Activated CD4-positive, alpha-beta T cell treated with anti-CD3 and anti-CD28 coated beads, Interleukin-2, amount 50 U/mL, for 16 hours (primary cell): ENCODE measurements around the gene MYO3B.
"Not testable (repeated sequence)": the region's sequence is repeated elsewhere in the genome, so short reads cannot be mapped to it uniquely, and the experiment has no call there.

Source experiments
- DNase-seq: peaks from one replicate; pipeline ENCODE4 v3.0.0-alpha.2; 2020

Gene MYO3B

DNA sequence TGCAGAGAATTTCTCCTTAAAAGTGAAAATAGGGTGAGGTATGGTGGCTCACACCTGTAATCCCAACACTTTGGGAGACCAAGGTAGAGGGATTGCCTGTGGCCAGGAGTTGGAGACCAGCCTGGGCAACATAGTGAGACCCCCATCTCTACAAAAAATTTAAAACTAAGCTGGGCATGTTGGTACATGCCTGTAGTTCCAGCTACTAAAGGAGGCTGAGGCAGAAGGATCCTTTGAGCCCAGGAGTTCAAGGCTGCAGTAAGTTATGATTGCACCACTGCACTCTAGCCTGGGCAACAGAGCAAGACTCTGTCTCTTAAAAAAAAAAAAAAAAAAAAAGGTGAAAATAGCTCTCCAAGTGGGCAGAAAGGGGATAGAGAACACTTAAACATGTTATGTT, 496.3 kb downstream of the MYO3B start:
- DNase-seq, result not testable (repeated sequence)

DNA sequence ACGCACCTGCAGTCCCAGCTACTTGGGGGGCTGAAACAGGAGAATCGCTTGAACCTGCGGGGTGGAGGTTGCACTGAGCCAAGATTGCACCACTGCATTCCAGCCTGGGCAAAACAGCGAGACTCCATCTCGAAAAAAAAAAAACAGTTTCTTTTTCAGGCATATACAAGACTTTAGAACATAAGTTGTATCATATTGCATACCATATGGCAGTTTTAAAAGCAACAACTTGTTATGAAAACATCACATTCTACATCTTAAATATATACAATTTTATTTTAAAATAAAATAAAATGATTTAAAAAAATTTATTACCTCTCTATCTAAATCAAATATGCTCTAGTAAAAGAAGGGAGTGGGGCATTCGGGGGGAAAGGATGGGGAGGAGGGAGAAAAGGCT, 497.8 kb downstream of the MYO3B start:
- no peak for DNase-seq

DNA sequence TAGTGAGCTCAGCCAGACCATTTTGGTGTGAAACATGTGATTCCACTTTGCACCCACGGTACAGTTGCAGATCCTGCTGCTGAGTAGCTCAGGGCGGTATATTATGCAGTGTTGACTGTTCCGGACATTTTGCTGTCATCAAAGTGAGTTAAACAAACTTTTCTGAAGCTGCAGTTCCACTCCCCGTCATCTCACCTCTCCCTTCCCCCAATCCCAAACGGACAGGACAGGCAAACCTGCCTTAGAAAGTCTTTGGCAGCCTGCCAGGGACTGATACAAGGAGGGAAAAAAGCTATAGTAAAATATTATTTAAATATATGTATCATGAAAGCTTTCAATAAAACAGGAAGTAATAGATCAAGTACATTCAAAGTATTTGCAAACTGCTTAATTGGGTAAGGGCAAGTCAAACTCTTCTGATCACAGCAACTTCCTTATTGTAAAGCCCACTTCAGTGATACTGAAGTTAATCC, 501.7 kb downstream of the MYO3B start:
- DNase-seq, result no peak

DNA sequence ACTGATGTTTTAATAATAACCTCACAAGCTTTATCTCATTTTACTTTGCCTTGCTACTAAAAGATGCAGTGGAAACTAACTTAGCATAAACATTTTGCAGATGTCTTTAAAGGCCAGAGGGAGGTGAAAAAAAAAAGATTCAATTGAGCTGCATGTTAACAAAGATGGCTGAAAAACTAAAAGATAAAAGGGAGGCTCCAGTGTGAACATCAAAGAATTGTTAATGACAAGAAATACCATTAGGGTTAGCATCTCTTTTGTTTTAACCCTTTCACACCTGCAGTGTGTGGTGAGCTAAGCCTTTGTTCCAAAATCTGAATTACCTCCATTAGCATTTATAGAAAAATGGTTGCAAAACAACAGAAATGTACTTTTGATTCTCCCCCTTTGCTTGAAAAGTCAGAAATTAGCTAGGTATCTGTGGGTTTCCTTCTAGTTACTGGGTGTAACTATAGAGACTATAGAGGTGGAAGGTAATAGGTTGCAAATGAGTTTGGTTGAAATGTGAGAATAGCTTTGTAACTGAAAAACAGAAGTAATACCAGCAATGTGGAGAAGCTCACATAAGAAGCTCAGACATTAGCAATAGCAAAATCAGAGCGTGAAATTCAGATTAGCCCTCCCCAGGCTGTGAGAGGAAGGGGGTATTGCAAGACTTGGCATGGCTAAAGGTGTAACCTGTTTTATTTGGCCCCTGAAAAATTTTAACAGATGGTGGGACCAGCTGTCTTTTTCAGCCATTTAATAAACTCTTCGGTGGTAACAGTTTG, 502.4 kb downstream of the MYO3B start:
- DNase-seq, result no peak

DNA sequence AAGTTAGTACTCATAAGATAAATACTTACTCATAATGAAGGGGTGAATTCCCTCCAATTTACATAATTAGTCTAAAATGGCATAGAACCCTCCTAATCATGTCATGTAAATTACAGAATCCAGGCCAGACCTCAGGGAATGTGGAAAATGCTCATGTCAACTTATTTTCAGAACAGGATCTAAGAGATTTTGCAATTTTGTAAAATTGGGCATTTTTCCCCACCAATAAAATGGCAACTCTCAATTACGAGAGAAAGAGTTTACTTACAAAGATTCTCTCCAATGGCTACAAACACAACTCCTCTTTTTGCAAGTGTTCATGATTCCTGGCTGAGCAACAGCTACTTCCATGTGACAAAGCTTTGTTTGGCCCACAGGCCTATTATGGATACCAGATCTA, 503.4 kb downstream of the MYO3B start:
- DNase-seq, result no peak

- no peak for DNase-seq
Measured at GRCh38 chr2:170685591-170685990, 507.6 kb downstream of the MYO3B start.

DNA sequence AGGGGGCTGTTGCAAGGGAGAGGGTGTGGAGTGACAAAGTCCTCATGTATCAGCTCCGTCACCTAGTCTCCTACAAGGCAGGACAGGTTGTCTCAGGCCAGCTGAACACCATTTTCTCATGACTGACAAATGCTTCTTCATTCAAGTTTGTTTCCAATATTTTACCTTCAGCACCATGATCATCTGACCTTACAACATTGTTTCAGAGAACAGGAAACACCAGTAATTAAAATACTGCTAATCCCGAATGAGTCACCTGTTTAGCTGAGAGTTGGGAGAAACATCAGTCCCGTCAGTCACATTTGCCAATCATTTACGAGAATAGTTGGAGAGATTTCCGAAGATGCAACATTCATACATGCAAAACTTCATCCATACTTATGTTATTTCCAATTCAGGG, 511.5 kb downstream of the MYO3B start:
- DNase-seq, result no peak

GRCh38 chr2:170690640-170691039, 512.7 kb downstream of the MYO3B start:
- no peak for DNase-seq

- no peak for DNase-seq
Measured at GRCh38 chr2:170694316-170694715, 516.4 kb downstream of the MYO3B start.

GRCh38 chr2:170695521-170696410, 517.8 kb downstream of the MYO3B start:
- no peak for DNase-seq

DNA sequence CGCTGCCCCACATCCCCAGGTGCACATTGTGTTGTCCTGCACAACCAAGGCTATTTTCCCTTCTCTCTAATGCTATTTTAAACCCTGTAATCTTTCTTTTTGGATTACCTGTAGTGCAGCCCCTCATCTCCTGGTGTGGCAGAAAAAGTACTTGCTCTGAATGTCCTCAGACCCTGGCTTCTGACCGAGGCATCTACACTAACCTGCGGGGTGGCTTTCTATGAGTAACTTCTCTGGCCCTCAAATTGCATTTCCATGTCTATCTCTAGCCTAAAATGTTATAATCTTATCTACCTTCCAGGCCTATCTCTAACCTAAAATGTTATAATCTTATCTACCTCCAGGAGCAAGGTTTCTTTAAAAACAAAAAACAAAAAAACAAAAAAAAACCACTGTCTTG, 519.0 kb downstream of the MYO3B start:
- no peak for DNase-seq

DNA sequence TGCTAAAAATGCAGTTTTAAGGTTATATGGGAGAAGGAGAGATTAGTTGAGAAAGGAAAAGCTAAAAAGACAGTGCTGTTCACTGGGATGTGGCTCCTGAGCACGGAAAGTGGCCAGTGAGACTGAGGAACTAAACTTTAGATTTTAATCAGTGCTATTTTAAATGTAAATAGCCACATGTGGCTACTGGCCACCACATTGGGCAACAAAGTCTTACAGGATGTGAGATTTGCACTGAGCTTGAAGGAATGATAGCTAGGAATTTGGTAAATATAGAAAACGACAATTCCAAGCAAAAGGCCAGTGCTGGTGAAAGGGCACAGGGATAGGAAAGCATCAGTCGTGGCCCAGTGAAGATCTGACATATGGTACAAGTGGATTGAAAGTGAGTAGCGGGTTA, 523.1 kb downstream of the MYO3B start:
- DNase-seq, result no peak

- DNase-seq, result no peak
Measured at GRCh38 chr2:170703776-170704476, 526.0 kb downstream of the MYO3B start.
